Hematopoietic multipotent progenitor cell treated with erythropoietin and hydrocortisone succinate and interleukin-3 and kit ligand, for 6 days (in vitro differentiated cells): ENCODE data around the gene MAP3K14.

Source experiments
- DNase-seq: peaks from one replicate; pipeline ENCODE4 v3.0.0-alpha.2; 2015

The MAP3K14 gene

GRCh38 chr17:45218895-45219661 lies 97.7 kb downstream of the MAP3K14 start:
- peak; percentile 87 for DNase-seq
